Measurements from ENCODE around the gene NKD1.

Gene NKD1

DNA sequence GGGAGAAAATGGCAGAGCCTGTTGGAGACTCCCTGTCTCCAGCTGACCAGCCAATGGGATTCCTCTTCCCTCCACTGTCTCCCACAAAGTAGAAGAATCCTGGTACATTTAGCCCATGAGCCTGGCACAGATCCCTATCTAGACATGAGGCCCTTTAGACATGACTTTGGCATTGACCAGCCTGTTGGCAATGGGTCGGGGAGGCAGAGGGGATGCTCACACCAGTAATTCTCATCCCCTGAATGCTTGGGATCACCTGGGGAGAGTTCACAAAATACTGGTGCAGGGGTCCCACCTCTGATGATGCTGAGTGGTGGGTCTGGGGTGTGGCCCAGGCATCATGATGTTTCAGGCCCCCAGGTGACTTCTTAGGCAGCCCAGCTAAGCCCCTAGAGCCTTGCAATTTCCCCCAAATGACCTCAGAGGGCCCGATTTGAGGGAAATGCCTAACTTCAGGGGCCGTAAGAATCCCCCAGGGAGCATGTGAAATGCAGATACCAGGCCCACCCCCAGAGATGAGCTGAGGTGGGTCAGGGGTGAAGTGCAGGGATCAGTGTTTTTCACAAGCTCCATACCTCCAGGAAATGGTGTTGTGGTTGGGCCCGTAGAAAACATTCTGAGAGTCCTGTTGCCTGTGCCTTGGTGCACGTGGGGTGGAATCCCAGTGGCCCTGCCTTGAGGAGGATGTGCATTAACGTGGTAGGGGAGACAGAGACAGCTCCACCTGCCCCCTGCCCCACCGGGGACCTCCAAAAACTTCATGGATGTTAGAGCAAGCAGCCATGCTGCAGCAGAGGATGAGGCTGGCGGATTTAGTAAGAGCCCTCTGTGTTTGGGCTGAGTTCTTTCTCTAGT, 90.8 kb downstream of the NKD1 start:
- Histone ChIP-seq H3K23ac (ENCODE audit: low read depth, low read length, poor library complexity) (no peak overlapping the region), H3K4me3 (ENCODE audit: low read length in 2 of 2) (no peak overlapping the region), H3K27ac (replicated peaks; ENCODE audit: low read length) (no peak overlapping the region), H3K9ac (ENCODE audit: low read depth, low read length, poor library complexity) (no peak overlapping the region), H3K18ac (ENCODE audit: low read length) (no peak overlapping the region), H2BK120ac (ENCODE audit: low read depth, low read length) (no peak overlapping the region), H2BK5ac (ENCODE audit: low read length) (no peak overlapping the region), H4K8ac (ENCODE audit: low read depth, low read length) (no peak overlapping the region), H3K9me3 (replicated peaks in 1 of 2; ENCODE audit: control insufficient read depth in 2 of 2, insufficient read depth in 1 of 2, low read depth in 1 of 2, low read length in 2 of 2) (no peaks in the 10 kb centered on the region), H3K4me1 (ENCODE audit: control insufficient read depth in 2 of 2, insufficient read depth in 1 of 2, low read depth in 1 of 2, low read length in 2 of 2) (no peaks in the 10 kb centered on the region), H3K4ac (ENCODE audit: low read length) (no peak overlapping the region), H2BK15ac (ENCODE audit: low read length) (no peak overlapping the region), H2AK5ac (ENCODE audit: low read depth, low read length) (no peak overlapping the region), H3K14ac (ENCODE audit: low read length) (no peak overlapping the region), H4K91ac (ENCODE audit: low read depth, low read length, poor library complexity) (no peak overlapping the region), H2AFZ (ENCODE audit: low read length) (no peak overlapping the region), H3K36me3 (replicated peaks in 1 of 2; ENCODE audit: control insufficient read depth in 2 of 2, insufficient read depth in 2 of 2, low read length in 2 of 2) (no peaks in the 10 kb centered on the region), H3K27me3 (ENCODE audit: control insufficient read depth in 3 of 3, insufficient read depth in 3 of 3, low read depth in 1 of 3, low read length in 3 of 3) (no peaks in the 10 kb centered on the region), H3K79me1 (ENCODE audit: low read depth, low read length) (no peaks in the 10 kb centered on the region), H3K4me2 (ENCODE audit: insufficient read depth, low read length, poor library complexity, severe bottlenecking) (no peak overlapping the region), H2BK12ac (ENCODE audit: low read length) (no peak overlapping the region)
- no CpG with 5 or more reads among the region's 8 CpGs for WGBS, 2 donors (ENCODE audit: extremely low coverage in 2 of 2, insufficient read length in 2 of 2, insufficient replicate concordance in 1 of 2)
- DNase-seq (ENCODE audit: low spot score) = no peak

- no peak overlapping the region for H4K8ac ChIP-seq (ENCODE audit: low read depth, low read length)
- no peak overlapping the region for H2BK12ac ChIP-seq (ENCODE audit: low read length)
- H3K79me1 ChIP-seq (ENCODE audit: low read depth, low read length) = no peaks in the 10 kb centered on the region
- no peak overlapping the region for H2BK5ac ChIP-seq (ENCODE audit: low read length)
- no peak overlapping the region for H3K4me2 ChIP-seq (ENCODE audit: insufficient read depth, low read length, poor library complexity, severe bottlenecking)
- H3K9me3 ChIP-seq (replicated peaks in 1 of 2; ENCODE audit: control insufficient read depth in 2 of 2, insufficient read depth in 1 of 2, low read depth in 1 of 2, low read length in 2 of 2) = no peaks in the 10 kb centered on the region
- H3K9ac ChIP-seq (ENCODE audit: low read depth, low read length, poor library complexity) = no peak overlapping the region
- no peak overlapping the region for H3K18ac ChIP-seq (ENCODE audit: low read length)
- no peak overlapping the region for H4K91ac ChIP-seq (ENCODE audit: low read depth, low read length, poor library complexity)
- H3K23ac ChIP-seq (ENCODE audit: low read depth, low read length, poor library complexity) = no peak overlapping the region
- no peak overlapping the region for H3K27ac ChIP-seq (replicated peaks; ENCODE audit: low read length)
- DNase-seq (ENCODE audit: low spot score) = no peak
- H3K14ac ChIP-seq (ENCODE audit: low read length) = no peak overlapping the region
- WGBS, 2 donors (ENCODE audit: extremely low coverage in 2 of 2, insufficient read length in 2 of 2, insufficient replicate concordance in 1 of 2) = no CpG with 5 or more reads among the region's 1 CpG
- no peaks in the 10 kb centered on the region for H3K27me3 ChIP-seq (ENCODE audit: control insufficient read depth in 3 of 3, insufficient read depth in 3 of 3, low read depth in 1 of 3, low read length in 3 of 3)
- H2BK120ac ChIP-seq (ENCODE audit: low read depth, low read length) = no peak overlapping the region
- H2BK15ac ChIP-seq (ENCODE audit: low read length) = no peak overlapping the region
- H3K4me1 ChIP-seq (ENCODE audit: control insufficient read depth in 2 of 2, insufficient read depth in 1 of 2, low read depth in 1 of 2, low read length in 2 of 2) = peaks cover under 1 to 1% of the 10 kb centered on the region in 2 donors
- H3K36me3 ChIP-seq (replicated peaks in 1 of 2; ENCODE audit: control insufficient read depth in 2 of 2, insufficient read depth in 2 of 2, low read length in 2 of 2) = no peaks in the 10 kb centered on the region
- no peak overlapping the region for H3K4me3 ChIP-seq (ENCODE audit: low read length in 2 of 2)
- H2AFZ ChIP-seq (ENCODE audit: low read length) = no peak overlapping the region
- no peak overlapping the region for H2AK5ac ChIP-seq (ENCODE audit: low read depth, low read length)
- H3K4ac ChIP-seq (ENCODE audit: low read length) = no peak overlapping the region
Measured at GRCh38 chr16:50640391-50640790, 92.2 kb downstream of the NKD1 start.

GRCh38 chr16:50640919-50641817, 93.0 kb downstream of the NKD1 start:
- no peak overlapping the region for H2AFZ ChIP-seq (ENCODE audit: low read length)
- H3K4me1 ChIP-seq (ENCODE audit: control insufficient read depth in 2 of 2, insufficient read depth in 1 of 2, low read depth in 1 of 2, low read length in 2 of 2) = peaks cover 4 to 7% of the 10 kb centered on the region in 2 donors
- no peak overlapping the region for H3K14ac ChIP-seq (ENCODE audit: low read length)
- no peak overlapping the region for H3K4ac ChIP-seq (ENCODE audit: low read length)
- no peak overlapping the region for H3K4me2 ChIP-seq (ENCODE audit: insufficient read depth, low read length, poor library complexity, severe bottlenecking)
- no peaks in the 10 kb centered on the region for H3K79me1 ChIP-seq (ENCODE audit: low read depth, low read length)
- no peak overlapping the region for H2BK15ac ChIP-seq (ENCODE audit: low read length)
- no peak overlapping the region for H3K9ac ChIP-seq (ENCODE audit: low read depth, low read length, poor library complexity)
- H3K36me3 ChIP-seq (replicated peaks in 1 of 2; ENCODE audit: control insufficient read depth in 2 of 2, insufficient read depth in 2 of 2, low read length in 2 of 2) = no peaks in the 10 kb centered on the region
- no peak overlapping the region for H3K18ac ChIP-seq (ENCODE audit: low read length)
- no peaks in the 10 kb centered on the region for H3K9me3 ChIP-seq (replicated peaks in 1 of 2; ENCODE audit: control insufficient read depth in 2 of 2, insufficient read depth in 1 of 2, low read depth in 1 of 2, low read length in 2 of 2)
- no CpG with 5 or more reads among the region's 15 CpGs for WGBS, 2 donors (ENCODE audit: extremely low coverage in 2 of 2, insufficient read length in 2 of 2, insufficient replicate concordance in 1 of 2)
- no peak overlapping the region for H3K27ac ChIP-seq (replicated peaks; ENCODE audit: low read length)
- no peaks in the 10 kb centered on the region for H3K27me3 ChIP-seq (ENCODE audit: control insufficient read depth in 3 of 3, insufficient read depth in 3 of 3, low read depth in 1 of 3, low read length in 3 of 3)
- H2BK12ac ChIP-seq (ENCODE audit: low read length) = no peak overlapping the region
- H3K4me3 ChIP-seq (ENCODE audit: low read length in 2 of 2) = no peak overlapping the region
- no peak overlapping the region for H2BK120ac ChIP-seq (ENCODE audit: low read depth, low read length)
- H4K91ac ChIP-seq (ENCODE audit: low read depth, low read length, poor library complexity) = no peak overlapping the region
- H4K8ac ChIP-seq (ENCODE audit: low read depth, low read length) = no peak overlapping the region
- DNase-seq (ENCODE audit: low spot score) = no peak
- H2AK5ac ChIP-seq (ENCODE audit: low read depth, low read length) = no peak overlapping the region
- no peak overlapping the region for H3K23ac ChIP-seq (ENCODE audit: low read depth, low read length, poor library complexity)
- H2BK5ac ChIP-seq (ENCODE audit: low read length) = no peak overlapping the region

DNA sequence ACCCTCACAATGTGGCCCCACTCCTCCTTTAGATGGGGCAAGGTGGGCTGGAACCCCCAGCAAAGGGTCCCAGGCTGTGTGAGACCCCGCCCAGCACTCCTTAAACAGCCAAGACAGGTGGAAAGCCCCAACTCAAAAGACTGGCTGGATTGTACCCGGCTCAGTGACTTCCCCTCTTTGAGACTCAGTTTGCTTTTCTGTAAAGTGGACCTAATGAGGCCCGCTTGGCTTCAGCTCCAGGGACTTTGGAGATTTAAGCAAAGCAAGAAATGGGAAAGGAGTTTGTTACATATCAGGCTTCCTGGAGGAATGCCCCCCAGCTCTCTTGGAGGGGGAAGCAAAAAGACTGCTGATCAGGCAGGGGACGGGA, 93.6 kb downstream of the NKD1 start:
- H4K8ac ChIP-seq (ENCODE audit: low read depth, low read length) = no peak overlapping the region
- DNase-seq (ENCODE audit: low spot score) = no peak
- no peak overlapping the region for H2BK120ac ChIP-seq (ENCODE audit: low read depth, low read length)
- no peak overlapping the region for H3K14ac ChIP-seq (ENCODE audit: low read length)
- no peaks in the 10 kb centered on the region for H3K79me1 ChIP-seq (ENCODE audit: low read depth, low read length)
- WGBS, 2 donors (ENCODE audit: extremely low coverage in 2 of 2, insufficient read length in 2 of 2, insufficient replicate concordance in 1 of 2) = no CpG with 5 or more reads among the region's 4 CpGs
- no peak overlapping the region for H3K9ac ChIP-seq (ENCODE audit: low read depth, low read length, poor library complexity)
- H2BK12ac ChIP-seq (ENCODE audit: low read length) = no peak overlapping the region
- no peak overlapping the region for H2AK5ac ChIP-seq (ENCODE audit: low read depth, low read length)
- no peak overlapping the region for H3K4me2 ChIP-seq (ENCODE audit: insufficient read depth, low read length, poor library complexity, severe bottlenecking)
- H3K27me3 ChIP-seq (ENCODE audit: control insufficient read depth in 3 of 3, insufficient read depth in 3 of 3, low read depth in 1 of 3, low read length in 3 of 3) = no peaks in the 10 kb centered on the region
- H3K36me3 ChIP-seq (replicated peaks in 1 of 2; ENCODE audit: control insufficient read depth in 2 of 2, insufficient read depth in 2 of 2, low read length in 2 of 2) = no peaks in the 10 kb centered on the region
- H3K23ac ChIP-seq (ENCODE audit: low read depth, low read length, poor library complexity) = no peak overlapping the region
- H2BK5ac ChIP-seq (ENCODE audit: low read length) = no peak overlapping the region
- no peak overlapping the region for H3K27ac ChIP-seq (replicated peaks; ENCODE audit: low read length)
- no peak overlapping the region for H3K4me3 ChIP-seq (ENCODE audit: low read length in 2 of 2)
- H3K4me1 ChIP-seq (ENCODE audit: control insufficient read depth in 2 of 2, insufficient read depth in 1 of 2, low read depth in 1 of 2, low read length in 2 of 2) = peaks cover 6 to 10% of the 10 kb centered on the region in 2 donors
- no peak overlapping the region for H2BK15ac ChIP-seq (ENCODE audit: low read length)
- no peak overlapping the region for H3K4ac ChIP-seq (ENCODE audit: low read length)
- no peak overlapping the region for H3K18ac ChIP-seq (ENCODE audit: low read length)
- no peak overlapping the region for H4K91ac ChIP-seq (ENCODE audit: low read depth, low read length, poor library complexity)
- no peak overlapping the region for H2AFZ ChIP-seq (ENCODE audit: low read length)
- H3K9me3 ChIP-seq (replicated peaks in 1 of 2; ENCODE audit: control insufficient read depth in 2 of 2, insufficient read depth in 1 of 2, low read depth in 1 of 2, low read length in 2 of 2) = no peaks in the 10 kb centered on the region

Measured in neuronal stem cell (in vitro differentiated cells).